Stimulated activated CD4-positive, alpha-beta T cell treated with anti-CD3 and anti-CD28 coated beads, Interleukin-4, amount 100 ng/mL, for 48 hours (primary cell): ENCODE results near the gene ADAMTS15.

Experiments used
- DNase-seq, 2 donors: peaks; one replicate each; pipeline ENCODE4 v3.0.0-alpha.2; 2020; ENCODE audit warnings: low read depth in 2 of 2

ADAMTS15 gene

GRCh38 chr11:130476922-130477491 is 28.6 kb downstream of the ADAMTS15 start:
- DNase-seq: no peak

- DNase-seq: no peak
Observed at GRCh38 chr11:130477586-130478203, 29.2 kb downstream of the ADAMTS15 start.

- DNase-seq: no peak
Observed at GRCh38 chr11:130478204-130478701, 29.8 kb downstream of the ADAMTS15 start.

- no peak for DNase-seq
Observed at GRCh38 chr11:130478881-130479280, 30.4 kb downstream of the ADAMTS15 start.

- DNase-seq: no peak
Observed at GRCh38 chr11:130480186-130480585, 31.7 kb downstream of the ADAMTS15 start.

- no peak for DNase-seq
Observed at GRCh38 chr11:130480711-130481140, 32.3 kb downstream of the ADAMTS15 start.

- no peak for DNase-seq
Observed at GRCh38 chr11:130483124-130483523, 34.7 kb downstream of the ADAMTS15 start.

- DNase-seq: no peak
Observed at GRCh38 chr11:130485983-130486382, 37.5 kb downstream of the ADAMTS15 start.

- no peak for DNase-seq
Observed at GRCh38 chr11:130486391-130486836, 38.0 kb downstream of the ADAMTS15 start.

- no peak for DNase-seq
Observed at GRCh38 chr11:130486987-130487923, 38.8 kb downstream of the ADAMTS15 start.

GRCh38 chr11:130487924-130488815 is 39.7 kb downstream of the ADAMTS15 start:
- no peak for DNase-seq

- DNase-seq: no peak
Observed at GRCh38 chr11:130488848-130489584, 40.6 kb downstream of the ADAMTS15 start.

GRCh38 chr11:130489716-130490115 is 41.3 kb downstream of the ADAMTS15 start:
- no peak for DNase-seq

- DNase-seq: no peak
Observed at GRCh38 chr11:130490682-130491449, 42.4 kb downstream of the ADAMTS15 start.

GRCh38 chr11:130498181-130498580 is 49.7 kb downstream of the ADAMTS15 start:
- DNase-seq: no peak

GRCh38 chr11:130499828-130500227 is 51.4 kb downstream of the ADAMTS15 start:
- DNase-seq: no peak

- no peak for DNase-seq
Observed at GRCh38 chr11:130504317-130504716, 55.9 kb downstream of the ADAMTS15 start.

- no peak for DNase-seq
Observed at GRCh38 chr11:130508913-130509312, 60.5 kb downstream of the ADAMTS15 start.

- no peak for DNase-seq
Observed at GRCh38 chr11:130509942-130510341, 61.5 kb downstream of the ADAMTS15 start.
